Fibroblast of lung (primary cell): Measurements from ENCODE around the gene CHST11. TPM values are rescaled to one million over a fixed set of nuclear protein-coding genes. Genes with fewer than 3 reads are reported as not detected.

Experiments used
- DNase-seq, 2 donors: peaks; one replicate each; pipeline versions ENCODE4 v3.0.0 to v3.0.0-alpha.2; 2010; ENCODE audit warnings: low read depth in 2 of 2
- H2AFZ ChIP-seq: 2 replicates; pipeline ENCODE4 v1.5.1; 2012; ENCODE audit warnings: low read length, control low read depth, inconsistent platforms
- H3K27ac ChIP-seq: 2 replicates; pipeline ENCODE4 v1.5.1; 2011; ENCODE audit warnings: low read length, control low read depth; ENCODE audit not compliant: insufficient read depth
- H3K27me3 ChIP-seq: 2 replicates; pipeline ENCODE4 v1.5.1; 2011; ENCODE audit warnings: mild to moderate bottlenecking, low read length; ENCODE audit not compliant: control insufficient read depth, insufficient read depth
- H3K36me3 ChIP-seq: 2 replicates; pipeline ENCODE4 v1.5.1; 2011; ENCODE audit warnings: low read length; ENCODE audit not compliant: control insufficient read depth, insufficient read depth
- H3K4me1 ChIP-seq: 2 replicates; pipeline ENCODE4 v1.5.1; 2011; ENCODE audit warnings: low read length; ENCODE audit not compliant: control insufficient read depth, insufficient read depth; ENCODE audit errors: extremely low read depth
- H3K4me2 ChIP-seq: 2 replicates; pipeline ENCODE4 v1.5.1; 2011; ENCODE audit warnings: low read length, control low read depth; ENCODE audit not compliant: insufficient read depth; ENCODE audit errors: extremely low read depth
- H3K4me3 ChIP-seq, 4 experiments: fragments of 200-600 bp in 1 of 4; sonication (generic) in 1 of 4; replicated peaks in 1 of 4; 2 replicates each; pipeline ENCODE4 v1.5.1; 2011 to 2016; ENCODE audit warnings: low read length in 4 of 4, low read depth in 3 of 4, mild to moderate bottlenecking in 3 of 4, control low read depth in 2 of 4, inconsistent platforms in 1 of 4, mixed read lengths in 1 of 4; ENCODE audit not compliant: insufficient read depth in 1 of 4; ENCODE audit errors: control extremely low read depth in 1 of 4
- H3K79me2 ChIP-seq: 2 replicates; pipeline ENCODE4 v1.5.1; 2012; ENCODE audit warnings: mild to moderate bottlenecking, low read length, inconsistent platforms; ENCODE audit not compliant: control insufficient read depth, insufficient read depth
- H3K9ac ChIP-seq: 2 replicates; pipeline ENCODE4 v1.5.1; 2011; ENCODE audit warnings: mild to moderate bottlenecking, low read length, control low read depth; ENCODE audit not compliant: insufficient read depth
- H3K9me3 ChIP-seq: 2 replicates; pipeline ENCODE4 v1.5.1; 2012; ENCODE audit warnings: low read depth, low read length; ENCODE audit not compliant: control insufficient read depth, insufficient read depth
- H4K20me1 ChIP-seq: 2 replicates; pipeline ENCODE4 v1.5.1; 2011; ENCODE audit warnings: low read length; ENCODE audit not compliant: control insufficient read depth, insufficient read depth; ENCODE audit errors: extremely low read depth
- EZH2 ChIP-seq: IDR thresholded peaks from 2 replicates; pipeline ENCODE4 v1.5.1; 2012; ENCODE audit warnings: low read length, control low read depth, mild to moderate bottlenecking; ENCODE audit errors: missing control alignments
- polyA plus RNA-seq, 2 donors: library from polyadenylated mRNA; depleted of rRNA in 1 of 2; stranded (reverse) in 1 of 2; unstranded in 1 of 2; fragments of >200 nt; gene quantifications; 2 replicates each; pipeline ENCODE4 v1.2.1, GENCODE V29; 2011 to 2012; ENCODE audit warnings: missing spikeins in 1 of 2
- total RNA-seq: library from RNA; depleted of rRNA; stranded (reverse); fragments of >200 nt; gene quantifications from 2 replicates; pipeline ENCODE4 v1.2.1, GENCODE V29; 2014
- TF ChIP-seq, protein P1 (sequence below), 2 donors: IDR thresholded peaks in 1 of 2; conservative IDR thresholded peaks in 1 of 2; 1 replicate in 1 of 2; 2 replicates in 1 of 2; pipeline ENCODE4 v1.5.1; 2011 to 2012; ENCODE audit warnings: low read length in 2 of 2, control low read depth in 1 of 2, inconsistent platforms in 1 of 2, low read depth in 1 of 2, mild to moderate bottlenecking in 1 of 2

The CHST11 gene
- total and polyA plus RNA-seq, 2 donors (not counting 1 experiment from before 2014, with no cell fraction given): 3.5 to 9.1 TPM

DNA sequence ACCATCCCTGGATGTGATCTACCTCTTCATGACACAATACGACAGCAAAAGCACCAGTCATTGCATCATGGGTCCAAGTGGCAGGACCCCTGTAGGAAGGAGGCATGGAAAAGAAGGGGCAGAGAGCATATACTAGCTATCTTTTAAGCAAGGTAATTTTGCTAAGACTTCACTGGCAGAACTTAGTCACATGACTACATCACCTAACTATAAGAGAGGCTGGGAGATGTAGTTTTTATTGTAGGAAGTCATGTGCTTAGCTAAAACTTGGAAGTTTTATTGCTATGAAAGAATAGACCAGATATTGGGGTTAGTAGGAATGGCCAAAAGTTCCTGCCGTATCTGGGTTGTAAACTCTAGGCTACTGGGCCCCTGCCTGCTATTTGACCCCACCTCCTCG, 18.6 kb upstream of the CHST11 start:
- H3K4me2 ChIP-seq: no peak overlapping the region
- peaks cover 7% of the 10 kb centered on the region for H3K27me3 ChIP-seq
- no peaks in the 10 kb centered on the region for H3K4me1 ChIP-seq
- no peak overlapping the region for H2AFZ ChIP-seq
- no peaks in the 10 kb centered on the region for H3K79me2 ChIP-seq
- H3K9ac ChIP-seq: no peak overlapping the region
- H3K27ac ChIP-seq: no peak overlapping the region
- DNase-seq: no peak
- TF ChIP-seq, protein P1, sequence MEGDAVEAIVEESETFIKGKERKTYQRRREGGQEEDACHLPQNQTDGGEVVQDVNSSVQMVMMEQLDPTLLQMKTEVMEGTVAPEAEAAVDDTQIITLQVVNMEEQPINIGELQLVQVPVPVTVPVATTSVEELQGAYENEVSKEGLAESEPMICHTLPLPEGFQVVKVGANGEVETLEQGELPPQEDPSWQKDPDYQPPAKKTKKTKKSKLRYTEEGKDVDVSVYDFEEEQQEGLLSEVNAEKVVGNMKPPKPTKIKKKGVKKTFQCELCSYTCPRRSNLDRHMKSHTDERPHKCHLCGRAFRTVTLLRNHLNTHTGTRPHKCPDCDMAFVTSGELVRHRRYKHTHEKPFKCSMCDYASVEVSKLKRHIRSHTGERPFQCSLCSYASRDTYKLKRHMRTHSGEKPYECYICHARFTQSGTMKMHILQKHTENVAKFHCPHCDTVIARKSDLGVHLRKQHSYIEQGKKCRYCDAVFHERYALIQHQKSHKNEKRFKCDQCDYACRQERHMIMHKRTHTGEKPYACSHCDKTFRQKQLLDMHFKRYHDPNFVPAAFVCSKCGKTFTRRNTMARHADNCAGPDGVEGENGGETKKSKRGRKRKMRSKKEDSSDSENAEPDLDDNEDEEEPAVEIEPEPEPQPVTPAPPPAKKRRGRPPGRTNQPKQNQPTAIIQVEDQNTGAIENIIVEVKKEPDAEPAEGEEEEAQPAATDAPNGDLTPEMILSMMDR (conservative IDR thresholded peaks at IDR 0.05 in 1 of 2, IDR thresholded peaks at IDR 0.05 in 1 of 2; ENCODE audit: low read depth in 1 of 2, low read length in 2 of 2): no peak
- TF ChIP-seq EZH2: no peak
- H3K36me3 ChIP-seq: no peaks in the 10 kb centered on the region
- H4K20me1 ChIP-seq: no peaks in the 10 kb centered on the region
- H3K4me3 ChIP-seq: no peak overlapping the region
- H3K9me3 ChIP-seq: no peaks in the 10 kb centered on the region

DNA sequence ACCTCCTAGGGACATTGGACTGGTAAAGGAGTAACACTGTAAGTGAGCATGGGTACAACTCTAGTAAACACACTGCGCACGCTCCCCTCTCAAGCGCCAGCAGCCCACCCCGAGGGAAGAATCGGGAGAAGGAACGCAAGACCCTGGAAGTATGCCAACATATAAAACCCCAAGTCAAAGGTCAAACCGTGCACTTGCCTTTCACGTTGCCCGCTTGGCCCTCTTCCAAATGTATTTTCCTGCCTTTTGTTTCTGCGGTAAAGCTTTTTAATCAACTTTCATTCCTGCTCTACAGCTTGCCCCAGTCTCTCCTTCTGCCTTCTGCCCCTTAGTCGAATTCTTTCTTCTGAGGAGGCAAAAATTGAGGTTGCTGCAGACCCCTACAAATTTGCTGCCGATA, 17.6 kb upstream of the CHST11 start:
- Histone ChIP-seq H3K36me3 (no peaks in the 10 kb centered on the region), H3K9ac (no peak overlapping the region), H3K9me3 (no peaks in the 10 kb centered on the region), H3K27me3 (peaks cover 9% of the 10 kb centered on the region), H3K27ac (no peak overlapping the region), H3K4me3 (no peak overlapping the region), H4K20me1 (no peaks in the 10 kb centered on the region), H2AFZ (no peak overlapping the region), H3K4me2 (no peak overlapping the region), H3K4me1 (no peaks in the 10 kb centered on the region), H3K79me2 (no peaks in the 10 kb centered on the region)
- DNase-seq: no peak
- TF ChIP-seq, protein P1 (conservative IDR thresholded peaks at IDR 0.05 in 1 of 2, IDR thresholded peaks at IDR 0.05 in 1 of 2; ENCODE audit: low read depth in 1 of 2, low read length in 2 of 2): no peak
- no peak for TF ChIP-seq EZH2

DNA sequence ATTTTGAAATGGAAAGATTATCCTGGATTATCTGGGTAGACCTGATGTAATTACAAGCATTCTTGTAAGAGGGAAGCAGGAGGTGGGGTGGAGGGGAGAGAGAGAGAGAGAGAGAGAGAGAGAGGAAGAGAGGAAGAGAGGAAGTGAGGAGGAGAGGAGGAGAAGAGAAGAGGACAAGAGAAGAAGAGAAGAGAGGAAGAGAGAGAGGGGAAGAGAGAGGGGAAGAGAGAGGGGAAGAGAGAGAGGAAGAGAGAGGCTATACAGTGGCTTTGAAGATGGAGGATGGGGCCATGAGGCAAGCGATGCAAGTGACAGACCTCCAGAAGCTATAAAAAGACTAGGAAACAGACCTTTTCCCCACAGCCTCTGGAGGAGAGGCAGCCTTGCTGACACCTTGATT, 13.7 kb upstream of the CHST11 start:
- no peaks in the 10 kb centered on the region for H3K4me1 ChIP-seq

More for the DNA sequence above, 13.7 kb upstream of the CHST11 start:
- Histone ChIP-seq H3K9ac (no peak overlapping the region), H2AFZ (no peak overlapping the region), H3K4me2 (no peak overlapping the region), H4K20me1 (no peaks in the 10 kb centered on the region), H3K79me2 (no peaks in the 10 kb centered on the region), H3K36me3 (no peaks in the 10 kb centered on the region), H3K27me3 (peaks cover 4% of the 10 kb centered on the region), H3K9me3 (no peaks in the 10 kb centered on the region), H3K27ac (no peak overlapping the region), H3K4me3 (no peak overlapping the region)
- no peak for DNase-seq
- TF ChIP-seq, protein P1 (conservative IDR thresholded peaks at IDR 0.05 in 1 of 2, IDR thresholded peaks at IDR 0.05 in 1 of 2; ENCODE audit: low read depth in 1 of 2, low read length in 2 of 2): no peak
- no peak for TF ChIP-seq EZH2
